ENCODE results near the gene DNAJB4.
A peak's percentile ranks its signal among the peaks of the same experiment; 100 is the strongest.
"Not testable (repeated sequence)": the region's sequence is repeated elsewhere in the genome, so short reads cannot be mapped to it uniquely, and the experiment has no call there.

DNAJB4 gene

GRCh38 chr1:78040484-78041089 is 35.8 kb downstream of the DNAJB4 start:
- DNase-seq, result no peak

GRCh38 chr1:78043436-78043835 is 38.7 kb downstream of the DNAJB4 start:
- DNase-seq, result no peak

- DNase-seq, result no peak
Measured at GRCh38 chr1:78044796-78045562, 40.2 kb downstream of the DNAJB4 start.

GRCh38 chr1:78045563-78045925 is 40.8 kb downstream of the DNAJB4 start:
- no peak for DNase-seq

GRCh38 chr1:78045926-78046778 is 41.4 kb downstream of the DNAJB4 start, which contains the start of gene GIPC2:
Gene GIPC2, plus strand, starts transcription at chr1:78045966. Its CDS starts 129 bp downstream, at chr1:78046095.
- DNase-seq, result peak; percentile 64

GRCh38 chr1:78047106-78047505 is 42.4 kb downstream of the DNAJB4 start:
- DNase-seq, result no peak

GRCh38 chr1:78047631-78048030 is 42.9 kb downstream of the DNAJB4 start:
- no peak for DNase-seq

- DNase-seq, result no peak
Measured at GRCh38 chr1:78048446-78048845, 43.7 kb downstream of the DNAJB4 start.

- DNase-seq, result no peak
Measured at GRCh38 chr1:78049396-78049795, 44.7 kb downstream of the DNAJB4 start.

GRCh38 chr1:78051005-78051404 is 46.3 kb downstream of the DNAJB4 start:
- no peak for DNase-seq

GRCh38 chr1:78052685-78053405 is 48.1 kb downstream of the DNAJB4 start:
- DNase-seq, result no peak

- no peak for DNase-seq
Measured at GRCh38 chr1:78053498-78053897, 48.8 kb downstream of the DNAJB4 start.

- DNase-seq, result no peak
Measured at GRCh38 chr1:78054559-78054958, 49.8 kb downstream of the DNAJB4 start.

- DNase-seq, result no peak
Measured at GRCh38 chr1:78054972-78055371, 50.2 kb downstream of the DNAJB4 start.

- no peak for DNase-seq
Measured at GRCh38 chr1:78055565-78056132, 50.9 kb downstream of the DNAJB4 start.

- DNase-seq, result no peak
Measured at GRCh38 chr1:78058670-78059069, 53.9 kb downstream of the DNAJB4 start.

- no peak for DNase-seq
Measured at GRCh38 chr1:78060857-78061563, 56.3 kb downstream of the DNAJB4 start.

GRCh38 chr1:78061825-78062523 is 57.2 kb downstream of the DNAJB4 start:
- no peak for DNase-seq

- DNase-seq, result not testable (repeated sequence)
Measured at GRCh38 chr1:78064886-78065285, 60.1 kb downstream of the DNAJB4 start.

All from stimulated activated CD4-positive, alpha-beta T cell treated with anti-CD3 and anti-CD28 coated beads, Interleukin-15, amount 100 ng/mL, for 24 hours (primary cell).